H9 (cell line): ENCODE measurements around the gene NEUROD2. TPM values are rescaled to one million over a fixed set of nuclear protein-coding genes. Genes with fewer than 3 reads are reported as not detected.

Experiments used
- DNase-seq: peaks from one replicate; pipeline ENCODE4 v3.0.0-alpha.2; 2017
- H2AFZ ChIP-seq: one replicate; pipeline ENCODE4 v1.6.1; 2013; ENCODE audit warnings: mild to moderate bottlenecking, low read length, control low read depth, moderate library complexity
- H2AK5ac ChIP-seq: 2 replicates; pipeline ENCODE4 v1.6.1; 2013; ENCODE audit warnings: low read length, control low read depth, mixed read lengths; ENCODE audit not compliant: insufficient read length
- H2BK120ac ChIP-seq: one replicate; pipeline ENCODE4 v1.6.1; 2013; ENCODE audit warnings: low read depth, mild to moderate bottlenecking, low read length, control low read depth, inconsistent platforms; ENCODE audit not compliant: poor library complexity, severe bottlenecking
- H2BK12ac ChIP-seq: 2 replicates; pipeline ENCODE4 v1.6.1; 2013; ENCODE audit warnings: low read length, control low read depth, mixed read lengths, low read depth; ENCODE audit not compliant: insufficient read length
- H2BK15ac ChIP-seq: 2 replicates; pipeline ENCODE4 v1.6.1; 2013; ENCODE audit warnings: low read depth, low read length, control low read depth
- H2BK20ac ChIP-seq: one replicate; pipeline ENCODE4 v1.6.1; 2013; ENCODE audit warnings: low read depth, mild to moderate bottlenecking, low read length, control low read depth, inconsistent platforms; ENCODE audit not compliant: poor library complexity, severe bottlenecking
- H2BK5ac ChIP-seq: 2 replicates; pipeline ENCODE4 v1.6.1; 2013; ENCODE audit warnings: low read length, control low read depth, mixed read lengths; ENCODE audit not compliant: insufficient read length
- H3K14ac ChIP-seq: 2 replicates; pipeline ENCODE4 v1.6.1; 2013; ENCODE audit warnings: low read length, control low read depth; ENCODE audit not compliant: insufficient read depth
- H3K18ac ChIP-seq: 2 replicates; pipeline ENCODE4 v1.6.1; 2013; ENCODE audit warnings: low read depth, mild to moderate bottlenecking, mixed read lengths, low read length, control low read depth; ENCODE audit not compliant: insufficient read length
- H3K23ac ChIP-seq: 2 replicates; pipeline ENCODE4 v1.6.1; 2013; ENCODE audit warnings: low read length, control low read depth, mixed read lengths, low read depth; ENCODE audit not compliant: insufficient read length
- H3K23me2 ChIP-seq: 2 replicates; pipeline ENCODE4 v1.6.1; 2013; ENCODE audit warnings: low read depth, mild to moderate bottlenecking, mixed read lengths, low read length, control low read depth; ENCODE audit not compliant: insufficient read length, poor library complexity, severe bottlenecking
- H3K27ac ChIP-seq: 2 replicates; pipeline ENCODE4 v1.5.1; 2013; ENCODE audit warnings: low read length, control low read depth, mixed read lengths, low read depth; ENCODE audit not compliant: insufficient read length
- H3K27me3 ChIP-seq: 2 replicates; pipeline ENCODE4 v1.6.1; 2013; ENCODE audit warnings: low read length, control low read depth, inconsistent platforms; ENCODE audit not compliant: insufficient read depth
- H3K4ac ChIP-seq: 2 replicates; pipeline ENCODE4 v1.6.1; 2013; ENCODE audit warnings: low read depth, mild to moderate bottlenecking, control low read depth, inconsistent platforms, low read length, moderate library complexity
- H3K4me1 ChIP-seq: 2 replicates; pipeline ENCODE4 v1.6.1; 2013; ENCODE audit warnings: low read length, control low read depth, inconsistent platforms; ENCODE audit not compliant: insufficient read depth
- H3K4me2 ChIP-seq: 2 replicates; pipeline ENCODE4 v1.6.1; 2013; ENCODE audit warnings: low read length, control low read depth, mixed read lengths; ENCODE audit not compliant: insufficient read length, insufficient read depth
- H3K56ac ChIP-seq: 2 replicates; pipeline ENCODE4 v1.6.1; 2013; ENCODE audit warnings: low read depth, mild to moderate bottlenecking, mixed read lengths, low read length, control low read depth; ENCODE audit not compliant: insufficient read length
- H3K79me1 ChIP-seq: 2 replicates; pipeline ENCODE4 v1.6.1; 2013; ENCODE audit warnings: low read depth, mild to moderate bottlenecking, moderate library complexity, low read length, control low read depth, inconsistent platforms; ENCODE audit not compliant: insufficient read depth, poor library complexity, severe bottlenecking
- H3K79me2 ChIP-seq: 2 replicates; pipeline ENCODE4 v1.6.1; 2013; ENCODE audit warnings: low read length, control low read depth, inconsistent platforms; ENCODE audit not compliant: insufficient read depth
- H3K9ac ChIP-seq: 2 replicates; pipeline ENCODE4 v1.6.1; 2013; ENCODE audit warnings: low read length, control low read depth, mixed read lengths; ENCODE audit not compliant: insufficient read length; ENCODE audit errors: extremely low read depth
- H3K9me3 ChIP-seq: one replicate; pipeline ENCODE4 v1.6.1; 2013; ENCODE audit warnings: low read depth, low read length, inconsistent platforms; ENCODE audit not compliant: control insufficient read depth
- H3T11ph ChIP-seq: one replicate; pipeline ENCODE4 v1.6.1; 2013; ENCODE audit warnings: mild to moderate bottlenecking, low read length, control low read depth, inconsistent platforms
- H4K20me1 ChIP-seq: one replicate; pipeline ENCODE4 v1.6.1; 2013; ENCODE audit not compliant: control insufficient read depth, insufficient read length, insufficient read depth
- H4K5ac ChIP-seq: 2 replicates; pipeline ENCODE4 v1.6.1; 2013; ENCODE audit warnings: low read depth, mild to moderate bottlenecking, mixed read lengths, low read length, control low read depth; ENCODE audit not compliant: insufficient read length
- H4K8ac ChIP-seq: replicated peaks from 2 replicates; pipeline ENCODE4 v1.6.1; 2013; ENCODE audit warnings: low read length, control low read depth, mixed read lengths, low read depth; ENCODE audit not compliant: insufficient read length
- H4K91ac ChIP-seq: 2 replicates; pipeline ENCODE4 v1.6.1; 2013; ENCODE audit warnings: low read depth, mild to moderate bottlenecking, moderate library complexity, mixed read lengths, low read length, control low read depth; ENCODE audit not compliant: insufficient read length
- H3K27ac Mint-ChIP-seq, 3 experiments: 2 replicates in 2 of 3; 3 replicates in 1 of 3; pipeline ENCODE4 v1.8.0; 2020 to 2021; ENCODE audit warnings: mixed read lengths in 3 of 3, mild to moderate bottlenecking in 1 of 3, moderate library complexity in 1 of 3
- H3K27me3 Mint-ChIP-seq: 2 replicates; pipeline ENCODE4 v1.8.0; 2021; ENCODE audit warnings: low read depth, mild to moderate bottlenecking, moderate library complexity, mixed read lengths
- H3K36me3 Mint-ChIP-seq, 3 experiments: 2 replicates in 2 of 3; 3 replicates in 1 of 3; pipeline ENCODE4 v1.8.0; 2020 to 2021; ENCODE audit warnings: low read depth in 3 of 3, mixed read lengths in 3 of 3; ENCODE audit not compliant: insufficient read depth in 1 of 3
- H3K4me1 Mint-ChIP-seq, 2 experiments: 2 replicates each; pipeline ENCODE4 v1.8.0; 2020; ENCODE audit warnings: mixed read lengths in 2 of 2
- H3K4me3 Mint-ChIP-seq, 2 experiments: 2 replicates in 1 of 2; 3 replicates in 1 of 2; pipeline ENCODE4 v1.8.0; 2020 to 2021; ENCODE audit warnings: mild to moderate bottlenecking in 2 of 2, mixed read lengths in 2 of 2, moderate library complexity in 1 of 2
- H3K9me3 Mint-ChIP-seq, 2 experiments: 2 replicates in 1 of 2; 3 replicates in 1 of 2; pipeline ENCODE4 v1.8.0; 2020; ENCODE audit warnings: mild to moderate bottlenecking in 2 of 2, mixed read lengths in 2 of 2, moderate library complexity in 1 of 2
- CTCF ChIP-seq: fragments of 200-600 bp; sonication (generic); conservative IDR thresholded peaks from 3 replicates; pipeline ENCODE4 v1.8.0; 2021; ENCODE audit warnings: antibody characterized with exemption, mild to moderate bottlenecking
- WGBS: extraction: QIAGEN DNeasy Blood & Tissue Kit; methylation state at CpG from one replicate; pipeline ENCODE4 v1.1.7; 2013; ENCODE audit warnings: missing lambda C conversion rate, low lambda C conversion rate, mixed read lengths; ENCODE audit not compliant: insufficient read length; ENCODE audit errors: extremely low coverage; 5-methylcytosine and 5-hydroxymethylcytosine counted together
- total RNA-seq: library from RNA; stranded (reverse); gene quantifications from 2 replicates; pipeline ENCODE4 v1.2.1, GENCODE V29; 2021

NEUROD2 gene
- total RNA-seq, 1 experiment from 2014 or later: not detected

DNA sequence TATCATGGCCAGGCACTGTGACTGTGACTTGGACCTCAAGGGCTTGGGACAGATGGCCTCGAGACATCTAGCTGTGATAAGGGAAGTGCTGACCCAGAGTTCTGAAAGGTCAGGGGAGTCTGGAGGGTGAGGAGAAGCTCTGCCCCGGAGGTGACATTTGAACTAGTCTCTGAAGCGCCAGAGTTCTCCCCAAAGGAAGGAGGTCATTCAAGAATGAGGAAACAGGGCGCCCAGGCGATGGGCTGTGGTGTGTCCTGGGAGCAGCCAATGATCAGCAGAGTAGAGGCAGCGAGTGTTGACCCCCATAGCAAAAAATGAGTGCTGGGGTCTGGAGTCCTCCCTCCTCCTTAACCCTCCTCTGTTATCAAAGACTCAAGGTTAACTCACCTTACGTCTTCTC is 34.2 kb upstream of the NEUROD2 start:
- Histone ChIP-seq H4K8ac (no peak overlapping the region), H2BK20ac (no peak overlapping the region), H2AFZ (no peak overlapping the region), H2BK12ac (no peak overlapping the region), H2BK15ac (no peak overlapping the region), H2AK5ac (no peak overlapping the region), H3K27ac (no peak overlapping the region), H3K9me3 (no peaks in the 10 kb centered on the region), H2BK5ac (no peak overlapping the region), H3K4me1 (peaks cover 2% of the 10 kb centered on the region; the same call in 1 of the 2 replicates), H3K79me2 (no peaks in the 10 kb centered on the region; the same call in 1 of the 2 replicates), H3K4me2 (no peak overlapping the region), H3K18ac (no peak overlapping the region), H3K23me2 (peaks cover 11% of the 10 kb centered on the region), H3T11ph (no peak overlapping the region), H3K23ac (no peak overlapping the region), H3K4ac (no peak overlapping the region), H3K27me3 (no peaks in the 10 kb centered on the region), H4K20me1 (no peaks in the 10 kb centered on the region), H3K14ac (no peak overlapping the region), H4K5ac (no peak overlapping the region), H2BK120ac (no peak overlapping the region), H3K79me1 (no peaks in the 10 kb centered on the region), H4K91ac (no peak overlapping the region), H3K9ac (no peak overlapping the region), H3K56ac (no peak overlapping the region)
- no peaks in the 10 kb centered on the region; the same call in 1 of the 2 replicates for H3K27me3 Mint-ChIP-seq
- peak overlapping the region in 1 of 3 experiments; percentile 70; a peak in 2 of 7 replicates for H3K27ac Mint-ChIP-seq
- TF ChIP-seq CTCF: no peak
- no CpG with 5 or more reads among the region's 7 CpGs for WGBS
- H3K4me1 Mint-ChIP-seq: peaks cover 59 to 64% of the 10 kb centered on the region in 2 experiments
- H3K4me3 Mint-ChIP-seq: no peak overlapping the region
- no peaks in the 10 kb centered on the region for H3K9me3 Mint-ChIP-seq
- H3K36me3 Mint-ChIP-seq: peaks cover 0 to 5% (median 0%) of the 10 kb centered on the region in 3 experiments; a peak in 3 of 7 replicates
- DNase-seq: no peak
